Embryonic facial prominence (tissue), 1 donor: ENCODE measurements around the gene HOXA13.

Source experiments
- DNase-seq: peaks from one replicate; pipeline ENCODE4 v3.0.0-alpha.2; 2016; ENCODE audit errors: extremely low spot score

Gene HOXA13

GRCh38 chr7:27192546-27193334 lies 7.2 kb downstream of the HOXA13 start:
- no peak for DNase-seq

GRCh38 chr7:27191833-27192545 lies 7.9 kb downstream of the HOXA13 start:
- DNase-seq: no peak

- no peak for DNase-seq
Observed at GRCh38 chr7:27191161-27191731, 8.6 kb downstream of the HOXA13 start.

- no peak for DNase-seq
Observed at GRCh38 chr7:27189997-27190748, 9.7 kb downstream of the HOXA13 start.

- DNase-seq: no peak
Observed at GRCh38 chr7:27189295-27189996, 10.4 kb downstream of the HOXA13 start.

- DNase-seq: no peak
Observed at GRCh38 chr7:27188386-27189294, 11.3 kb downstream of the HOXA13 start.

GRCh38 chr7:27187475-27188385 lies 12.2 kb downstream of the HOXA13 start:
- no peak for DNase-seq

- DNase-seq: no peak
Observed at GRCh38 chr7:27186668-27187474, 13.0 kb downstream of the HOXA13 start.

- no peak for DNase-seq
Observed at GRCh38 chr7:27185854-27186667, 13.8 kb downstream of the HOXA13 start.

- DNase-seq: no peak
Observed at GRCh38 chr7:27185013-27185853, 14.7 kb downstream of the HOXA13 start, which contains the start of gene HOXA11. TSS of gene HOXA11 (minus strand) at chr7:27185232. CDS start at chr7:27185144, 88 bp downstream.

- DNase-seq: no peak
Observed at GRCh38 chr7:27184337-27185012, 15.4 kb downstream of the HOXA13 start.

GRCh38 chr7:27183682-27184336 lies 16.1 kb downstream of the HOXA13 start:
- no peak for DNase-seq

- no peak for DNase-seq
Observed at GRCh38 chr7:27182861-27183681, 16.8 kb downstream of the HOXA13 start.

- no peak for DNase-seq
Observed at GRCh38 chr7:27182285-27182841, 17.5 kb downstream of the HOXA13 start.
